Measurements from ENCODE around the gene CACNB3. TPM values are rescaled to one million over a fixed set of nuclear protein-coding genes. Genes with fewer than 3 reads are reported as not detected.

The CACNB3 gene
- total and polyA plus RNA-seq, 9 of the 15 experiments (the other 6 are each of a cell fraction or from before 2014, with no cell fraction given): 0.24 to 2.0 (median 1.5) TPM

GRCh38 chr12:48828293-48828692 lies 10.0 kb downstream of the CACNB3 start:
- H3K27me3 ChIP-seq (ENCODE audit: control insufficient read depth in 2 of 2, insufficient read depth in 2 of 2, low read length in 2 of 2): peaks cover 6 to 10% of the 10 kb centered on the region in 2 experiments; a peak in 3 of 5 replicates
- H3K79me2 ChIP-seq (ENCODE audit: control insufficient read depth, insufficient read depth, low read length): no peaks in the 10 kb centered on the region
- ChIA-PET POLR2A (interaction anchor here (0.6 to 3.7 kb wide), 6 partner anchors 9 to 285 kb away, joined by 3 to 18 read pairs (median 4); partner anchors contain the start of gene DDX23), CTCF (ENCODE audit: low intra/inter-chr PET ratio) (no interaction called here)
- peaks cover 0 to 12% of the 10 kb centered on the region in 2 experiments; a peak in 2 of 5 replicates for H3K4me1 ChIP-seq (replicated peaks in 1 of 2; ENCODE audit: control insufficient read depth in 2 of 2, insufficient read depth in 2 of 2, low read length in 2 of 2)
- FAIRE-seq (no peak), ATAC-seq (no peak), DNase-seq (ENCODE audit: extremely low read depth in 1 of 4, low spot score in 3 of 4) (no peak)
- in situ Hi-C loops (cut with MboI) (no loop called here), intact Hi-C loops (cut with micrococcal nuclease) (no loop called here)
- no peak overlapping the region for H3K4me2 ChIP-seq (ENCODE audit: insufficient read depth, low read length)
- peaks cover 51% of the 10 kb centered on the region for H3K36me3 ChIP-seq (ENCODE audit: control insufficient read depth, insufficient read depth, low read length)
- peaks cover 15% of the 10 kb centered on the region; the same call in 1 of the 2 replicates for H4K20me1 ChIP-seq (replicated peaks; ENCODE audit: control insufficient read depth, insufficient read depth, low read length)
- H3K9me3 ChIP-seq (replicated peaks; ENCODE audit: control insufficient read depth, insufficient read depth, low read depth, low read length): no peaks in the 10 kb centered on the region
- H2AFZ ChIP-seq (ENCODE audit: low read depth, low read length): no peak overlapping the region
- BruUV-seq (replicated peaks): no TSS peak
- H3K27ac ChIP-seq (ENCODE audit: extremely low read depth, low read depth, low read length): no peak overlapping the region
- 0 out of 2 replicates have a peak, but pooled peaks have one; percentile 9 for TF ChIP-seq POLR2AphosphoS2 (IDR thresholded peaks at IDR 0.05; ENCODE audit: low read length)
- TF ChIP-seq ZNF586 (CRISPR knock-in tag; conservative IDR thresholded peaks at IDR 0.05): no peak
- peaks cover 5% of the 10 kb centered on the region for H3K9me1 ChIP-seq (ENCODE audit: control insufficient read depth, insufficient read depth, low read length)
- H3K9ac ChIP-seq (ENCODE audit: insufficient read depth in 1 of 2, low read depth in 2 of 2, low read length in 2 of 2): no peak overlapping the region
- no peak overlapping the region for H3K4me3 ChIP-seq
- 76% methylated on average over 2 of the region's 2 CpGs for WGBS (ENCODE audit: insufficient coverage, low coverage, missing lambda C conversion rate)

DNA sequence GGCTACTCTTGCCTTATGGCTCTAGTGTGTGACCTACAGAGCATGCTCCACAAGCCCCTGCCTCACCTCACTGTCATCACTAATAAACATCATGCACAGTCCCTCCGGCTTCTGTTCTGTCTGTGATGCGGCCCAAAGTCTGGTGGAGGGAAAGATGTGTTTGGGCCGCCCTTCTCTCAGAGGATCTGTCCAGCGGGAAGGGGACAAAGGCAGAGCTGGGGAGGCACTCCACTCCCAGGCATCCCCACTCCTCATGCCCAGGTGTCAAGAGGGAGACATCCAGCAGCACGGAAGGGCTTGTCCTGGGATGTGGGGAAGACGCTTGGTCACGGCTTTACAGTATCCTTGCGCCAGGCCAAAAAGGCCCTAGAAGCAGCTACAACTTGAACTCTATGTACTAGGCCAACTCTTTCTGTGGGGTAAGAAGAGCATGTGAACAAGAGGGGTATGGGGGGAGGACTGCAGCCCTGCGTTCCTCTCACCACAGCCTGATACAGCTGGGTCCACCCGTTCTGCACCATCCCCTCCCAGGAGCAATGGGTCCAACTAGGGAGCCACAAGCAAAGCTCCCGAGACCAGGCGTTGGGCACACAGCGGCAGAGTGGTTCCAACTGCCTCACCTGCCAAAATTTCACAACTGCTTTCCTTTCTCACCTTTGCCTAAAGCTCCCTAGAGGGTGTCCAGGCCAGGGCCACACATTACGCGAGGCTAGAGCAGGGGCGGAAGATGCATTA lies 10.7 kb downstream of the CACNB3 start:
- ATAC-seq: peak; percentile 11
- peaks cover 5% of the 10 kb centered on the region for H3K9me1 ChIP-seq (ENCODE audit: control insufficient read depth, insufficient read depth, low read length)
- 90% methylated on average over 16 of the region's 16 CpGs for WGBS (ENCODE audit: insufficient coverage, low coverage, missing lambda C conversion rate)
- no peak for DNase-seq (ENCODE audit: extremely low read depth in 1 of 4, low spot score in 3 of 4)
- H3K27ac ChIP-seq (ENCODE audit: extremely low read depth, low read depth, low read length): no peak overlapping the region
- no peak for FAIRE-seq
- no peak overlapping the region for H3K9ac ChIP-seq (ENCODE audit: insufficient read depth in 1 of 2, low read depth in 2 of 2, low read length in 2 of 2)
- intact Hi-C loops (cut with micrococcal nuclease) (no loop called here), in situ Hi-C loops (cut with MboI) (no loop called here)
- peaks cover 15% of the 10 kb centered on the region; the same call in 1 of the 2 replicates for H4K20me1 ChIP-seq (replicated peaks; ENCODE audit: control insufficient read depth, insufficient read depth, low read length)
- POLR2A ChIA-PET: interaction anchor here (0.6 to 3.7 kb wide), 8 partner anchors 10 to 273 kb away, joined by 3 to 18 read pairs (median 4); partner anchors contain the start of genes DDX23 and RND1
- H2AFZ ChIP-seq (ENCODE audit: low read depth, low read length): no peak overlapping the region
- peaks cover 58% of the 10 kb centered on the region for H3K36me3 ChIP-seq (ENCODE audit: control insufficient read depth, insufficient read depth, low read length)
- H3K4me1 ChIP-seq (replicated peaks in 1 of 2; ENCODE audit: control insufficient read depth in 2 of 2, insufficient read depth in 2 of 2, low read length in 2 of 2): peaks cover 0 to 11% of the 10 kb centered on the region in 2 experiments; a peak in 2 of 5 replicates
- H3K27me3 ChIP-seq (ENCODE audit: control insufficient read depth in 2 of 2, insufficient read depth in 2 of 2, low read length in 2 of 2): peaks cover 0 to 3% of the 10 kb centered on the region in 2 experiments; a peak in 2 of 5 replicates
- no peaks in the 10 kb centered on the region for H3K9me3 ChIP-seq (replicated peaks; ENCODE audit: control insufficient read depth, insufficient read depth, low read depth, low read length)
- no peak overlapping the region for H3K4me3 ChIP-seq
- BruUV-seq (replicated peaks): no TSS peak
- CTCF ChIA-PET (ENCODE audit: low intra/inter-chr PET ratio): no interaction called here
- no peaks in the 10 kb centered on the region for H3K79me2 ChIP-seq (ENCODE audit: control insufficient read depth, insufficient read depth, low read length)
- TF ChIP-seq NRF1 (conservative IDR thresholded peaks at IDR 0.05 in 1 of 2, IDR thresholded peaks at IDR 0.05 in 1 of 2): 0 out of 4 replicates have a peak, but pooled peaks of 1 of the 2 experiments have one; percentile 14
- TF ChIP-seq GTF2B (IDR thresholded peaks at IDR 0.05; ENCODE audit: extremely low read depth, insufficient read length): no peak
- peak; percentile 52; the same call in 1 of the 2 replicates for TF ChIP-seq POLR2G (IDR thresholded peaks at IDR 0.05; ENCODE audit: low read depth, low read length)
- no peak overlapping the region for H3K4me2 ChIP-seq (ENCODE audit: insufficient read depth, low read length)
